HL-60/S4 treated with retinoic acid at 250 ng/mL for 4 days and 3 days (cell line): ENCODE results near the gene TBCCD1.
"Not testable (repeated sequence)": the region's sequence is repeated elsewhere in the genome, so short reads cannot be mapped to it uniquely, and the experiment has no call there.

Experiments
- in situ Hi-C: fragments of 300-500 bp; cut with MboI; formaldehyde crosslinking; loops from 2 replicates; pipeline ENCODE4 v1.7.0; 2022; ENCODE audit warnings: low sequenced_read_pairs

Gene TBCCD1

GRCh38 chr3:186598108-186598784 lies 31.1 kb upstream of the TBCCD1 start:
- in situ Hi-C loops: no loop called here

GRCh38 chr3:186596568-186597287 lies 29.6 kb upstream of the TBCCD1 start:
- in situ Hi-C loops: no loop called here

GRCh38 chr3:186594591-186595113 lies 27.5 kb upstream of the TBCCD1 start:
- in situ Hi-C loops: no loop called here

- in situ Hi-C loops: no loop called here
Measured at GRCh38 chr3:186593862-186594261, 26.7 kb upstream of the TBCCD1 start.

GRCh38 chr3:186592682-186593081 lies 25.5 kb upstream of the TBCCD1 start:
- in situ Hi-C loops: no loop called here

DNA sequence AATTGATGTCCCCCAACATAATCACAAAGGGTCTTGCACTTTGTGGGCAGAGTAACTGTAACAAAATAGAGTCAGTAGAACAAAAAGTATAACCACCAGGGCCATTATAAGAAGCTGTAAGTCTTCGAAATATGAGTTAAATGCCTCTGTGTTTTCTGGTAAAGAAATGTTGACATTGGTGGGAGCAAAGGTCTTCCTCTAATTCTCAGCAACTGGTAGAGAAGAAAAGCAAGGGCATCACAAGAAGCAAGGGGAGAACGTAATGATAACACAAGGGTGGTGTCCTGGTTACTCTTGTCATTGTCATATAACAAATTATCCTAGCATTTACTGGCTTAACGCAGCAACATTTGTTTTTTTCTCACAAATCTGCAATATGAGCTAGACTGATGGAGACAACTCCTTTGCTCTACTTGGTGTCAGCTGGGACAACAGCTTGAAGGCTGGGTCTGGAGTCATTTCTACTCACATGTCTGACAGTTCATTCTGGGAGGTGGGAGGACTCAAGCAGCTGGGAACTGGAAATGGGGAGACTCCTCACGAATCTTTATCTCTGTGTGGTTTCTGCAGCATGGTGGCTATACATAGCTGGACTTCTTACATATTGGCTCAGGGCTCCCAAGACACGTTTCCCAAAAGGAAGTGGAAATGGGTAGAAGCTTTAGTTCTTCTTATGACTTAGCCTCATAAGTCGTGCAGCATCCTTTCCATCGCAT lies 23.6 kb upstream of the TBCCD1 start:
- in situ Hi-C loops: no loop called here

DNA sequence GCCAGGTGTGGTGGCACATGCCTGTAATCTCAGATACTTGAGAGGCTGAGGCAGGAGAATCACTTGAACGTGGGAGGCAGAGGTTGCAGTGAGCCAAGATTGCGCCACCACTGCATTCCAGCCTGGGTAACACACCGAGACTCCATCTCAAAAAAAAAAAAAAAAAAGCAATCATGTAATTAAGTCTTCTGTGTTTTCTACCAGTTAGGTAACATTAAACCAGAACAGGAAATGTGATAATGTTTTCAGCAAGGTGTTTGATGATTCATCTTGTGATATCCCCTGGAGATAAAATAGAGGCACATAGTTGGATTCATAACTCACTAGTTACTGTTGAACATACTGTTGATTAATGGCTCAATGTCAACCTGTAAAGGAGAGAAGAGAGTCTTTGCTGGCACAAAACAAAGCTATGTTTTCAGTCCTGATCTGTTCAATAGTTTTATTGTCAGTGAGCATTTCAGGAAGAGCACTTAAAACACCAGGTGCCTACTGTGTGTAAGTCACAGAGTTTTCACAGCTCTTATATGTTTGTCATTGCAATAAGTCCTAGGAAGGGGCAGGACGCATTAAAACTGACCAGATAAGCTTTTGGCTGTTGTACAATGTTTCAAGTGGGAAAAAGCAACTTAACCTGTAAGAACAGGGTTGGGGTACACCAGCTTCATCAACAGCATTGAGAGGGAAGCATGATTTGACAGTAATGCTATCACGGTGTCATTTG lies 22.9 kb upstream of the TBCCD1 start:
- in situ Hi-C loops: no loop called here

GRCh38 chr3:186589121-186589520 lies 22.0 kb upstream of the TBCCD1 start:
- in situ Hi-C loops: no loop called here

DNA sequence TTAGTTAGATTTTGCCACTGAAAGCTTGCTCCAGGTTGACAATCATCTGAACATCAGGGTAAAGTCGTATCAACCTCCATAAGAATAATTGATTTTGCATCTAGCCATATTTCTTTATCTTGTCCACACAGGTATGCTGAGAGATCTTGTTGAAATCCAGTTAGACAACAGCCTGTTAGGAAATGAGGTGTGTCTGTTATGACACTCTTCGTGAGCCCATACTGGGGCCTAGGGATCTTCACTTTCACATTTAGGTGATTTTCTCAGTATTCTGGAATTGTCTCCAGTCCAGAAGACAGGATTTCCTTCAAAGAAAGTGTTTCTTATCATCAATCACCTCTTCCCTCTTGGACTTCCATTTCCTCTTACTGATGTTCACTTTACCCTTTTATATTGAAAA lies 21.5 kb upstream of the TBCCD1 start:
- in situ Hi-C loops: no loop called here

- in situ Hi-C loops: no loop called here
Measured at GRCh38 chr3:186587183-186587582, 20.0 kb upstream of the TBCCD1 start.

GRCh38 chr3:186586245-186586644 lies 19.1 kb upstream of the TBCCD1 start:
- in situ Hi-C loops: not testable (repeated sequence)

DNA sequence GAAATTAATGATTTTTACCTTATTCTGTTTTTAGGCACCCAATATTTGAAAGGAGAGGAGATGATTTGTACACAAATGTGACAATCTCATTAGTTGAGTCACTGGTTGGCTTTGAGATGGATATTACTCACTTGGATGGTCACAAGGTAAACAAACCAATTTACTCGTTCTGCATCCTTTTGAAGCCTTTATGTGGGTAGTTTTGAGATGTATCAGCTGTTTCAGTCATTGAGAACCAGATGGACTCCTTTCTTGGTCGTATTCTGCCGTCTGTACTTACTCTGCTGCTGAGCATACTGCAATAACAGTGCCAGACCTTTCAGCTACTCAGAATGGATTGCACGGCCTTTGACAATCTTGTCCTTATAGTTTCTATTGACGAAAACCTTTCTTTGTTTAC lies 16.7 kb upstream of the TBCCD1 start:
- in situ Hi-C loops: no loop called here

DNA sequence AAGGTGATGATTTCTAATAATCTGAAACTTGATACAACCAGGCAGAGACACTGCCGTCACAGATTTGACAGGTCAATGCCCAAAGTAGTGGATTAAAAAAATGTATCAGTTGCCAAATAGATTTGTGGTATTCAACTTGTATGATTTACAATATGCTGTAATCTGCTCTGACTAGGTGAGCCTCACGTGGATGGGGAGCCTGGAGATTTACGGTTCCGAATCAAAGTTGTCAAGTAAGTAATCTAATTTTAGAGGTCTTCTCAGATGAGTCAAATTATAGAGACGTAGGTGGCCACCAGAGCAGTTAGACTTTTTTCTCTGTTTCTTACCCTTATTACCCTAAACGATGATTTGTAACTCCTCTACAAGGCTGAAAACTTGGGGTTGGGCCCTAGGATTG lies 15.4 kb upstream of the TBCCD1 start:
- in situ Hi-C loops: no loop called here

DNA sequence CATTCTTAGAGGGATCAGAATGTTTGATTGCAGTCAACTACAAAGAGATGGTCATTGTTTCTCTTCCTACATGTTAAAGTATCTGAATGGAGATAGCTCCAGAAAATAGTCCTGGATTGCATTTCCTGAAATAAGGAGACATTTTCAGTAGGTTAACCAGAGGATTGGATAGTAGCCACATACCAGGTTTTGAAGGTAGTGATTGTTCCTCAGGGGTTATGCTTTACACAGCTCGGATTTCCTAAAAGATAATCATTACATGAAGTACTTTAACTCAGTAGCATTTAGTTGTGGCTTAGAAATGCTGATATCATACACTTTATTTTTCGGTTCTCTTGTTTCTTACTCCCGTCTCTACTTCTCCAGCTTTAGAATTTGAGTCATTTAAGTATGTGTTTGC lies 13.6 kb upstream of the TBCCD1 start:
- in situ Hi-C loops: no loop called here

DNA sequence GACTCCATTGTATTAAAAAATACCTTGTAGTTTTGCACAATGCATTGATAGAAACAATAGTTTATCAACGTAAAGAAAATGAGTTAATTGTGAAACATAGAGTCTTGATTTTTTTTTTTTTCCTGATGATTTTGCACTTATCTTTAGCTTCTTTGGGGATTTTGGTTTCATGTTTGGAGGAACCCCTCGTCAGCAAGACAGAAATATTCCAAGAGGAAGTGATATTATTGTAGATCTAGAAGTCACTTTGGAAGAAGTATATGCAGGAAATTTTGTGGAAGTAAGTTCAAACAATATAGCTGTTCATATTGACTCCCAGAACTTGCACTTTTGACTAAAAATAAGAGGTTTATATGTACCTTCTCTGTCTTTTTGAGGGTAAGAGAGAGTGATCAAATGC lies 10.4 kb upstream of the TBCCD1 start:
- in situ Hi-C loops: no loop called here

DNA sequence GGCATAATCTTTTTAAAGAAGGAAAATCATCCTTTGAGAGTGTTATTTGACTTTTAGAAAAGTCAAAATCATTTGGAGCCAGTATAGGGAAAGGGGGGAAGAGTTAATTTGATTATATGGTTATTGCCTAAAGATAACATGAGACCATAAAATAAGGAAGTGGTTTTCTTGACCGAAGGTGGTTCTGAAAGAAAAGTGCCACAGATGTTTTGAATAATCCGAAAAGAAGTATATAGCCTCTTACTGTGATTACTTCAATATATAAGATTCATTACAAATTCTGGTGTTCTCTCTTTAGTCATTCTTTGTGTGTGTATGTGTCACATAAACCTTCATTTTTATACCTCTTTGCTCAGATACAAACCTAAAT lies 4.5 kb upstream of the TBCCD1 start:
- in situ Hi-C loops: no loop called here

DNA sequence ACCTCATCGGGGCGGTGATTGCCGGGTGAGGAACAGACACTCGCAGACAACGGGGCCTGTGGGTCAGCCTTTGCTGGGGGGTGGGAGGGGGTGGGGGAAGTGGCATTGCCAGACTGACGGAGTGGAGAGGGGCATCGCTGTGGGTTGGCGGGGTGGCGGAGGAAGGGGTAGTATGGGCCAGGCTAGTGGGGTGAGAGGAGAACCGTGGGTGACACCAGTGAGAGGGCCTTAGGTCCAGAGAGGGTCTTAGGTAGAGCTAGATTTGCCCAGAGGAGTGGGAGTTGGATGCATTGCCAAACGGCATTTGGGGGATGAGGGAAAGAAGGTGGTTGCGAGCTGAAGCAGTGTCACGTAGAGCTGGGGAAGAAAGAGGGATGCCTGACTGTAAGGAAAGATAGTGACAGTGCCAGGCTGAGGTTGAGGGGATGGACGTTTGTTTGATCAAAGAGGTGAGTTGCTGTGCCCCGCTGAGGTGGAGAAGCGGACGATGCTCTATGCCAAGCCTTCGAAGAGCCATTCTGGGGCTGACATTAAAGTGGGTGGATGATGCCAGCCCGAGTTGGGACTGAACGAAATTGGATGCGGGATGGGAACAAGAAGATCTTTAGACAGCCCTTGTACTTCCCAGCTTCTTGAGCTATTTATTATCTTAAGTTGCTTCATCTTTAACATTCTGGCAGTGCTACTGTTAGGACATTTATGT lies 4.0 kb upstream of the TBCCD1 start:
- in situ Hi-C loops: no loop called here

DNA sequence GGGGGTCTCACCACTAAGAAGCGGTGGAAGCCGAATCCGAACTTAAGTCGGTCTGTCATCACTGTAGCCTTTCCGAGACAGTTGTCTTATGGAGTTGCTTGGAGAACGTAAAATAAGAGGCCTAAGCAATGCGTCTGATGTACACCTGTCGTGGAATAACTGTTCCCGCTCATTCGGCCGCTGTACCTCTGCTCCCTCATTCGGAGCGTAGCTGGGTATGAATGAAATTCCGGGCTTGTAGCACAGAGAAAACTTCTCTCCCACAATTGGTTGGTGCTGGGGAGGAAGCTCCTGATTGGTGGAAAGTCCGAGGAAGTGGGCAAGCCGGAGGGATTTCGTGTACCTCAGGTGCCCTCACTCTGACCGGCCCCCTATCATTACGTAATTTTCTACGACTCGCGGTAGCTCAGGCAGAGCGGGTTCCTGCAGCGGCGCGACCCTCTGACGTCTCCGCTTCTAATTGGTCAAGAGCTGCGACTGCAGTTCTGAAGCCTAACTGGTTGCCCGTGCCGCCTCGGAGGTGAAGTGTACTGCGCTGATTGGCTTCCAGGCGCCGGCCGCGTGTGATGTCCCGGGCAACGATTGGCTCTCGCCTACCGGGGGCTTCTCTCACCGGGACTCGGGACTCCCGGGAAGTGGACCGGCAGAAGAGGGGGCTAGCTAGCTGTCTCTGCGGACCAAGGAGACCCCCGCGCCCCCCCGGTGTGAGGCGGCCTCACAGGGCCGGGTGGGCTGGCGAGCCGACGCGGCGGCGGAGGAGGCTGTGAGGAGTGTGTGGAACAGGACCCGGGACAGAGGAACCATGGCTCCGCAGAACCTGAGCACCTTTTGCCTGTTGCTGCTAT lies 3.2 kb upstream of the TBCCD1 start, which contains the start of gene DNAJB11:
DNAJB11 (plus strand) TSS at position 625 of the 845 bp plus-strand sequence; CDS start at position 803, 178 bp downstream.
- in situ Hi-C loops: no loop called here

GRCh38 chr3:186569779-186570095 lies 2.6 kb upstream of the TBCCD1 start:
- in situ Hi-C loops: no loop called here

DNA sequence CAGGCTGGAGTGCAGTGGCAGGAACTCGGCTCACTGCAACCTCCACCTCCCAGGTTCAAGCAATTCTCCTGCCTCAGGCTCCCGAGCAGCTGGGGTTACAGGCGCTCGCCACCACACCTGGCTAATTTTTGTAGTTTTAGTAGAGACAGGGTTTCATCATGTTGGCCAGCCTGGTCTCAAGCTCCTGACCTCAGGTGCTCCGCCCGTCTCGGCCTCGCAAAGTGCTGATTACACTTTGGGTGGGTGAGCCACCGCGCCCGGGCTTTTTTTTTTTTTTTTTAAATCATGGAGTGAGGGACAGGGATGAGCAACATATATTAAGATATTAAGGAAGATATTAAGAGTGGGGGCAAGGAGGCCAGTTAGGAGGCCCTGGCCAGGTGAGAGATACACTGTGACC lies 2.2 kb upstream of the TBCCD1 start:
- in situ Hi-C loops: not testable (repeated sequence)
